HG02623 (cell line): Measurements from ENCODE around the gene RASA1.

Source experiments
- ATAC-seq: cut with Tn5 transposase; IDR thresholded peaks from one replicate; pipeline ENCODE4 v1.9.1; 2021; ENCODE audit warnings: moderate library complexity; ENCODE audit not compliant: unreplicated experiment

Gene RASA1

GRCh38 chr5:87438231-87438630 is 170.5 kb downstream of the RASA1 start:
- ATAC-seq, result no peak
